HG02981 (cell line): Measurements from ENCODE around the gene OAS2.

Source experiments
- ATAC-seq: cut with Tn5 transposase; IDR thresholded peaks from one replicate; pipeline ENCODE4 v1.9.1; 2021; ENCODE audit warnings: mild to moderate bottlenecking, moderate library complexity; ENCODE audit not compliant: unreplicated experiment

The OAS2 gene

DNA sequence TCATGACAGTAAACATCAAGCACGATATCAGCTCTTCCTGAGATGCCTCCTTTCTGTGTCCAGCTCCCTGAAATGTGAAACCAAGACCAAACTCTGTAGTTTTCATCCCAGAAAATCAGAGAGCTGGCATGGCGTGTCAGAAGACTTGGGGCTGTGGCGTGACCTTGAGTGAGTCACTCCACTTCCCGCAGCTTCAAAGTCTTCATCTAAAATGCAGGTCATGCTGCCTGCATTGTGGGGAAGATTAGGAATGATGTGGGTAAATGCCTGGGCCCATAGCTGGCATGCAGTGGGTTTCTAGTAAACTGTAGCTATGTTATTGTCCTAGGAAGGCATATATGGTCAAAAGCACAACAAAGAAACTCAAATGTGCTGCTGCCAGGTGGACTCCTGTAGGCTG is 28.8 kb downstream of the OAS2 start:
- no peak for ATAC-seq

DNA sequence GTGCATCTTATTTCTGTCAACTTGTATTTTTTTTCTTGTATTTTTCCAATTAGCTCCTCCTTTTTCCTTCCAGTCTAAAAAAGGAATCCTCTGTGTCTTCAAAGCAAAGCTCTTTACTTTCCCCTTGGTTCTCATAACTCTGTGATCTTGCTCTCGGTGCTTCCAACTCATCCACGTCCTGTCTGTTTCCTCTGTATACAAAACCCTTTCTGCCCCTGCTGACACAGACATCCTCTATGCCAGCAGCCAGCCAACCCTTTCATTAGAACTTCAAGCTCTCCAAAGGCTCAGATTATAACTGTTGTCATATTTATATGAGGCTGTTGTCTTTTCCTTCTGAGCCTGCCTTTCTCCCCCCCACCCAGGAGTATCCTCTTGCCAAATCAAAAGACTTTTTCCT is 32.4 kb downstream of the OAS2 start:
- ATAC-seq = no peak

DNA sequence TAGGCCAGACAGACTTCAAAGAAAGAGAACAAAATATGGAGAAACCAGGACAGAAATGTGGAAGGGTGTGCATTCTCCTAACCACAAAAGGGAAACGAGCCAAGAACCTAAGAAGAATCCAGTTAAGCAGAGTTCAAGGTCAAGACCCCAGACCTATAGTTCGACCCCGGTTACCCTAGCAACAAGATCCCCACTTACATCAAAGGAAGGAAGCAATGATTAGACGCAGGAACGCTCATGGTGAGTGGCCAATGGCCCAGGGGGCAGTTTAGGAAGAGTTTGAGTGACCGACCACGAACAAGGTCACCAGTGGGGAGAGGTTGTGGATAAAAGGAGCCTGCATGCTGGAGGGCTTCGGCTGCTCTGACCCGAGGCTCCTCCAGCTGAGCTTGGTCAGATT is 36.2 kb downstream of the OAS2 start:
- ATAC-seq = no peak

DNA sequence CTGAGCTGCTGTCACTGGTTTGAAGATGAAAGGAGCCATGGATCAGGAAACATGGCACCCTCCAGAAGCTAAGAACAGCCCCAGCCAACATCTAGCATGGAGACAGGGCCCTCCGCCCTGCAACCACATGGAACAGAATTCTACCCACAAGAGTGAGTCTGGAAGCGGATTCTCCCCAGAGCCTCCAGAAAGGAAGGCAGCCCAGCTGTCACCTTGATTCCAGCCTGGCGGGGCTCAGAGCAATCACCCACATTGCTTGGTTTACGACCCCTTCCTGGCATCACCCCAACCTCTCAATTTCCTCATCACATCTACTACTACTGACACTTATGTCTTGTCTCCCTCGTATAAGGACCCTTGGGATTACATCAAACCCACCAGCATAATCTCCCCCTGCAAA is 38.5 kb downstream of the OAS2 start:
- ATAC-seq = no peak

DNA sequence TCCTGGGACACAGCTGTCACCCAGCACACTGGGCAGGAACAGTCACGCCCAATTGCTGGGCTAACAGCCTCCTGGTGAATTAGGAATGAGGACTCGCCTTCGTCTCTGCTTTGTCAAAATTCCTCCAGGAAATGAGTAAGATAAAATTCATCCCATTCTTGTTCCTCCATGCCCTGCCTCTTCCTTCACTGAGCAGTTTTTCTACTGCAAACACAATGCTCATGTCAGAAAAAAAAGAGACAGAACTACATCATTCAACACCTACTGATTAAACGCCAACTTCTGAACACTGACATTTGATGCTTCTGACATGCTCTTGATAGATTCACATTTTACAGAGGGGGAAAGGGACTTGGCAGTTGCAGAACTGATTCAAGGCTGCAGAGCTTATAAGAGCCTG is 40.7 kb downstream of the OAS2 start:
- no peak for ATAC-seq

DNA sequence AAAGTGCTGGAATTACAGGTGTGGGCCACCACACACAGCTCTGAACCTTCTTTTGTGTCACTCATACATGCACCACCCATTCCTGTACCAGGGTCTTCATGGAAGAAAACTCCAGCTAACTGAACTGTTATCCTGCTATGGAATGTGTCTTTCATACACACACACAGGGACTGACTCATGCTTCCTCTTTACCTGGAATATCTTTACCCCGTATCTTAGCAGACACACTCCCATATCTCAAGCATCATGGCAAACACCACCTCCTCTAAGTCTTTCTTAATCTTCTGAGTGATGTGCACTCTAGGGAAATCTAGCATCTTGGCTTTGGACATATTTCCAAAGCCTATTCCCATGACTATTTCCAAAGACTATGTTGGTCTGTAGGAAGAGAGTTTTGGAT is 43.2 kb downstream of the OAS2 start:
- ATAC-seq = no peak

DNA sequence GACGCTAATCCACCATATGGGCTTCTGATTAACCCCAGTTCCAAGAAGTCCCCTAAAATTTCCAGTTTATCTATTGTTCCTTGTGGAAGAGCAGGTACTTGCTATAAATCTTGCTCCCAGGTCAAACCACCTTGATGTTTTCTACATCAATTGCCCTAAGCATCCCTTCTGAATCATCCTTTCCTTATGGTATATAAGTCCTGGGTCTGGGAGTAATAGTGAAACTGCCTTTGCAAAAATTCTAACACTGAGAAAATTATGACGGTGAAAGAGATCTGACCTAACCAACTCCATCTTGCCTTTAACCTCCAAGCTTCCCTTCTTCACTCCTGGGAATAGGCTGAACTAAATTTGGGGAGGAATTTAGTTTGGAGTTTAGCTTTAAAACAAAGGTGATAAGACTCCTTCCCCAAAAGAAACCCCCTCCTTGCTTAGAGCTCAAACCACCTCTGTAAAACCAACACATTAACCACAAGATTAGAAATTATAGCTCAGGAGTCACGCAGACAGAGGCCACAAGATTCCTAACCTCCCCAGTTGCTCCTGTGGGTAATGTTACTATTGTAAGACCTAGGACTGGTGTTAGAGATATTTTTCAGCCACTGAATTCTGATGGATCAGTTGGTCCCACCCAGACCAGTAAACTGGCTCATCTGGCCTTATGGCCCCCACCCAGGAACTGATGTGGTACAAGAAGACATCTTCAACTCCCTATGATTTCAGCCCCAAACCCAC is 44.4 kb downstream of the OAS2 start:
- ATAC-seq = no peak

DNA sequence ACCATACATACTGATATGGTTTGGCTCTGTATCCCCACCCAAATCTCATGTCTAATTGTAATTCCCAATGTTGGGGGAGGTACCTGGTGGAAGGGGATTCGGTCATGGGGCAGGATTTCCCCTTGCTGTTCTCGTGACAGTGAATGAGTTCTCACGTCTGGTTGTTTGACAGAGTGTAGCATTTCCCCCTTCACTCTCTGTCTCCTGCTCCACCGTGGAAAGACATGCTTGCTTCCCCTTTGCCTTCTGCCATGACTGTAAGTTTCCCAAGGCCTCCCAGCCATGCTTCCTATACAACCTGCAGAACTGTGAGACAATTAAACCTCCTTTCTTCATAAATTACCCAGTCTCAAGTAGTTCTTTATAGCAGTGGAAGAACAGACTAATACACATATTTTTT is 49.4 kb downstream of the OAS2 start:
- ATAC-seq = no peak

DNA sequence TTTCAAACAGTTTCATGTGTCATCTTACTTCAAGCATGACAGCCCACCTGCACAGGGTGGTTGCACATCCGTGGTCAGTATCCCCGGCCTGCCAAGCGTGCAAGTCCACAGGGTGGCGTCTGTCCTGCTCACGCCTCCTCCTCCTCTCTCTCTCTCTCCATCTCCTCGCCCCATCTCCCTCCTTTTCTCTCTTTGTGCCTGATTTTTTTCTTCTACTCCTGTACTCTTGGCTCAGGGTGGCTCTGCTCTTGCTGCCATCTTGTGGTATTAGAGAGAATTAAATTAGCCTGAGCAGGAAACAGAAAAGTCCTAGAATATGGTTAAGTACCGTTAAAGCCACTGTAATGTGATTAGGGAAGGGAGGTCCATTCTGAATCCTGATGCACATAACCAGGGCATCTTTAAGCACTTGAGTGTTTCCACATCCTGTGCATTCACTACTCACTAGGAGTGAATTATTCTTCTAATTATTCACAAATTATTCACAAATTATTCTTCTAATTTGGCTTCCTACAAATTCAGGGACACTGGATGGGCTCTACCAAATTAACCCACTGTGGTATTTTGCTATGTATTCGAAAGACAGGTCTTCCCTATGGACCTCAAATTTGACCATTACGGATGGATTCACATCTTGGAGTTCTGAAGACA is 52.7 kb downstream of the OAS2 start:
- ATAC-seq = no peak

DNA sequence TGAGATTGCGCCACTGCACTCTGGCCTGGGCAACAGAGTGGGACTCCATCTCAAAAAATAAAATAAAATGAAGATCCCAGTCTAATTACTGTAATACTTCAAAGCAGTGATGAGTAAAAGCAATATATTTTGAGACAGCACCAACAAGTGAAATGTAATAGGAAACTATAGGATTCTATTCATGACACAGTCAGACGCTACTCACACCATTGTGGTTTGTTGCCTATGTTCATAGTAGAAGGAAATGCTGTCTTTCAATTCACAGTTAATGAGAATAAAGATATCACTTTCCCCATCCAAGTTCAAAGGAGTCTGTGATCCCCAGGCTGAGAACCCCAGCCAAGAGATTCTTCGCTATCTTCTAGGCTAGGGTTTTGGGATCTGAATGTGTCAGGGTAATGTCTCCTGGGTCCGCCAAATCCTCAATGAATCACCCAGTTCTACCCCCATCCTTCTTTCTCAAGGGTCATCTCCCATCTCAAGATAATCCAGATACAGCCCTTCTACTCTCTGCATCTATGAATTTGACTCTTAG is 61.7 kb downstream of the OAS2 start:
- ATAC-seq = no peak

DNA sequence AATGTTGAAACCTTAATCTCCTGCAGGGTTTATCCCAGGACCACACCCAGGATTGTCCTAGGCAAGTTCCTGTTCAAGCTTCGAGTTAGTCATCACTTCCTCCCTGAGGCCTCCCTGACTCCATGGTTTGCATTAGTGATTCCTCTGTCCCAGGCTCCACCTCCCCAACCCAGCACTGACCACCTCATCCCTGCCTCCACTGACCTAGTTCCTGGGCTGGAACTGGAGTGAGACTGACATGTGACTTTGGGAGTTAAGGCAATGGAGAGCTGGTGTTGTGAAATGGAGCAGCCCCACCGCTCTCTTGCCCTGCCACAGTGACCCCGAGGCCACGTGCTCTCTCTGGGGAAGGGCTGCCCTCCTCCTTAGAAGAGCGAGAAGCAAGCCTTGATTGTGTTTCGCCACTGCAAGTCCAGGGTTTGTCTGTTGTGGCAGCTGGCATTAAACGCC is 62.4 kb downstream of the OAS2 start:
- ATAC-seq = no peak

DNA sequence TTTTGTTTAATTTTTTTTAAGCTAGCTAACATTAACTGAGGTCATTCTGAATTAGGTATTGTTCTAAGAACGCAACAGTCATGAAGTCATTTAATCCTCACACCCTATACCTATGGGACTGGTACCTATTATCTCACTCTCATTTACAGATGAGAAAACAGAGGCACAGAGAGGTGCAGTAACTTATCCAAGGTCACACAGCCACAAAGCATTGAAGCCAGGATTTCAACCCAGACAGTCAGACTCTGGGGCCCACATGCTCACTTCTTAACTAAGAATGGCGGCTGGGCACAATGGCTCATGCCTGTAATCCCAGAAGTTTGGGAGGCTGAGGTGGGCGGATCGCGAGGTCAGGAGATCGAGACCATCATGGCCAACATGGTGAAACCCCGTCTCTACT is 63.2 kb downstream of the OAS2 start:
- no peak for ATAC-seq

DNA sequence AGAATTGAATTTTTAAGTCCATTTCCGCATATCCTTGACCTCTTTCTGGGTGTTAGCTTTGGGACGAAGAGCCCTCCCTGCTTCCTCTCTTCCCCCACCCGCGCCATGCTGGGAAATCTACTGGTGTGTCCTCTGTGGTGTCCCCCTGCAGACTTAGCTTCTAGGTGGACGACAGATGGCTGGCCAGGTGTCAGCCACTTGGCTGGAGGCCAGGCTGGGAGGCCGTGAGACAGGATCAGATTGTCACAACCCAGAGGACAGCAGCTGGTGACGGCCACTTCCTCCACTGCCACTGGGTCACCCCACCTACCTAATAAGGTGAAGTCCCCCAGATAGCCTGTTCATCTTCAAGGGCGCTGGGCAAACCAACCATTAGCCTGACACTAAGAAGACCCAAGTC is 64.9 kb downstream of the OAS2 start:
- no peak for ATAC-seq

DNA sequence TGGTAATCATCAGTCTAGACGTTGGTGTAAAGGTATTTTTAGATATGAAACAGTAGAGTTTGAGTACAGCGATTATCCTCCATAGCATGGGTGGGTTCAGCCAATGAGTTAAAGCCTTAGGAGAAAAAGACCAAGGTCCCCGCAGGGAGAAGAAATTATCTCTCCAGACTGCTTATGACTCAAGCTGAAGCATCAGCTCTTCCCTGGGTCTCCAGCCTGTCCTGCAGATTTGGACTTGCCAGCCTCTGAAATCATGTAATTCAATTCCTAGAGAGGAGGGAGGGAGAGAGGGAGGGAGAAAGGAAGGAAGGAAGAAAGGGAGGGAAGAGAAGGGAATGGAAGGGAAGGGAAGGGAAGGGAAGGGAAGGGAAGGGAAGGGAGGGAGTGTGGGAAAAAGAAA is 66.2 kb downstream of the OAS2 start:
- no peak for ATAC-seq

DNA sequence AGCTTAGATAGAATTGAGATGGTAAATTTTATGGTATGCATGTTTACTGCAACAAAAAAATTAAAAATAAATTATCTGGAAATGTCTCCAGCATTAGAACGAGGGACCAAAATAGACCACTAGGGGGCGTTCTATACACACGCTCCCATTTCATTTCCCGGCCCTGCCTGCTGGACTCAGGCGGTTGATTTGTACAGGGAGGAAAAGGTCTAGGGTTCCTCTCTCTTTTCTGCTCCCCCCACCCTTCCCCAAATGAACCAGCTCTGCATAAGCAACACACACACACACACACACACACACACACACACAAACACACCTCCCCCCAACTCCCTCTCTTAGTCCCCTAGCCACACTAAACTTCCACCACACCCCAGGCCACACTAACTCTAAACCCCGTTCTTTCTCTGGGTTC is 70.4 kb downstream of the OAS2 start:
- no peak for ATAC-seq

DNA sequence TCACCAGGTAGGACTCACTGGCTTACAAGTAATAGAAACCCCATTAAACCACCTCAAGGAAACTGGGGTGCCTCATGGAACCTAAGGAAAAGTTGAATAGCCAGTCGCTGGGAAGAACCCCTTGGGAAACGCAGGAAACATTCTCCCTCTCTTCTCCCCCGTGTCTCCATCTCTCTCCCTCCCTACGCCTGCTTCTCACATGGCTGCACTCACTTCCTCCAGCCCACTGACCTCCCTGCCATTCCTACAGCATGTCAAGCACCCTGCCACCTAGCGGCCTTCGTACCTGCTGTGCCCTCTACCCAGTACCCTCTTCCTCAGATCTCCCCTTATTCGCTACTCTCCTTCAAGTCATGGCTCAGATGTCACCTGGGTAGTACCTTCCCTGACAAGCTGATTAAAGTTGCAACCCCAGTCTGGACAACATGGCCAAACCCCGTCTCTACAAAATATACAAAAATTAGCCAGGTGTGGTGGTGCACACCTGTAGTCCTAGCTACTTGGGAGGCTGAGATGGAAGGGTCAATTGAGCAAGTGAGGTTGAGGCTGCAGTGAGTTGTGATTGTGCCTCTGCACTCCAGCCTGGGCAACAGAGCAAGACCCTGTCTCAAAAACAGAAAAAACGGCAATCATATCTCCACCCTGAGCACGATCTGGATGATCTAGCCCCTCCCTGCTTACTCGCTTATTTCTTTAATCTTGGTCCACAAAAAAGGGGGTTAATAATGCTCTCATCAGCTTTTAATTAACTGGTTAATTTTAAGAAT is 71.8 kb downstream of the OAS2 start:
- ATAC-seq = no peak

DNA sequence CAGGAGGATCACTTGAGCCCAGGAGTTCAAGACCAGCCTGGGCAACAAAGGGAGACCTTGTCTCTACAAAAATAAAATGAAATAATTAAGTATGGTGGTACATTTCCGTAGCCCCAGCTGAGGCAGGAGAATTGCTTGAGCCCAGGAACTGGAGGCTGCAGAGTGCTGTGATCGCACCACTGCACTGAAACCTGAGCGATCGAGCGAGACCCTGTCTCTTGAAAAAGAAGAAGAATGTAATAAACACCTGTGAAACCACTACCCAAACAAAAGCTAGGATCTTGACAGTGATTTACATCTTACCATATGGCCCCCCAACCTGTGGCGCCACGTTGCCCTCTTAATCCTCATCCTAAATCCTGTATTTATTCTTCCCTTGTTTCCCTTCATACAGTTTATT is 72.5 kb downstream of the OAS2 start:
- no peak for ATAC-seq

DNA sequence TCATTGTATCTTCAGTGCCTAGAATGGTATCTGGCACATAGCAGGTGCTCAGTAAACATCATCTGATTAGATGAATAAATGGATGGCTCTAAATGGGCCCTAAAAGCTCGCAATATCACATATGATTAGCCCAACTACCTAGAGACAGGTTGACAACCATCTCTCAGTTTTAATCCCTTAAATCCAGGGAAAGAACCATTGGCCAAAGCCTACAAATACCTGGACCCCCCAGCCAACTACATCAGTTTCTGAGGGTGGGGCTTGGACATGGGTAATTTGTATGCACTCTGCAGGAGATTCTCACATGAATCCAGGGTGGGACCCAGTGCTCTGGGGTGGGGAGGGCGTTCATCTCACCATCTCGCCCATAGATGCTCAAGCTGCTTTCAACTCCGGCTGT is 73.4 kb downstream of the OAS2 start:
- no peak for ATAC-seq

DNA sequence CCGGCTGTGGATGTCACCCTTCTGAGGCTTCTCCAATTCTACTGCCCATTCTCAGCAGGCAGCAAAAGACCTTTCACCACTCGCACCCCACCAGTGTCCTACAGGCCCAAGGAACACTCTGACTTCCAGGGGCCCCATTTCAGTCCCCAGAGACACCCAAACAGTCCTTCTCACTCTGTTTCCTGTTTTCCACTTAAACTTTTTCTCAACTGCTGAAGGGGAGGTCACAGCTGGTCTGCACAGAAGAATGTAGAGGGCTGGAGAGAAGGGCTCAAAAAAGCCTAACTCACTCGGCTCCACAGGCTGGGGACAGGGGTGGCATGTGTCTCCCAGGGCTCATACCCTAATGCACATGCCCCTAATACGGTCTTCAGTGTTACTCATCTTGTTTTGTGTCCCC is 74.0 kb downstream of the OAS2 start:
- no peak for ATAC-seq

DNA sequence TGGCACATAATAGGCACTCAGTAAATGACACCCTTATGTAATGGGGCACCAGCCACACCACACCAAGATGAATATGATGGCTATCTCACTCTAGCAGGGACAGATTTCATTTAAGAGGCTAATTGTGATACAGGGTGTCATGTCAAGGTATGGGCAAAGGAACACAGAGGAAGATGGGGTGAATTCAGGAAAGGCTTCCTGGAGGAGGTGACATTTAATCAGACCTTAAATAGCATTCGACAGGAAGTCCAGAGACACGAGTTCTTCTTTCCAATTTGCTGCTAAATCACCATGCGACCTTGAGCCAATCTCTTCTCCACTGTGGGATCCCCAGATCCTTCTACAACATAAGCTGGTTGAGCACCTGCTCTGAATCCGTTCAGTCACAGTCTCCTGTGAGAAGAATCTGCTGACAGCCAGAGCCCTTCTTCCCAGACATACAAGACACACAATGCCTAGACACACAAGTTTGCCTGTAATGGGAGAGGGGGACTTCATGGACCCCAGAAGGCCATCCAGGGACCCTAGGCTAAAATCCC is 76.7 kb downstream of the OAS2 start:
- ATAC-seq = no peak

DNA sequence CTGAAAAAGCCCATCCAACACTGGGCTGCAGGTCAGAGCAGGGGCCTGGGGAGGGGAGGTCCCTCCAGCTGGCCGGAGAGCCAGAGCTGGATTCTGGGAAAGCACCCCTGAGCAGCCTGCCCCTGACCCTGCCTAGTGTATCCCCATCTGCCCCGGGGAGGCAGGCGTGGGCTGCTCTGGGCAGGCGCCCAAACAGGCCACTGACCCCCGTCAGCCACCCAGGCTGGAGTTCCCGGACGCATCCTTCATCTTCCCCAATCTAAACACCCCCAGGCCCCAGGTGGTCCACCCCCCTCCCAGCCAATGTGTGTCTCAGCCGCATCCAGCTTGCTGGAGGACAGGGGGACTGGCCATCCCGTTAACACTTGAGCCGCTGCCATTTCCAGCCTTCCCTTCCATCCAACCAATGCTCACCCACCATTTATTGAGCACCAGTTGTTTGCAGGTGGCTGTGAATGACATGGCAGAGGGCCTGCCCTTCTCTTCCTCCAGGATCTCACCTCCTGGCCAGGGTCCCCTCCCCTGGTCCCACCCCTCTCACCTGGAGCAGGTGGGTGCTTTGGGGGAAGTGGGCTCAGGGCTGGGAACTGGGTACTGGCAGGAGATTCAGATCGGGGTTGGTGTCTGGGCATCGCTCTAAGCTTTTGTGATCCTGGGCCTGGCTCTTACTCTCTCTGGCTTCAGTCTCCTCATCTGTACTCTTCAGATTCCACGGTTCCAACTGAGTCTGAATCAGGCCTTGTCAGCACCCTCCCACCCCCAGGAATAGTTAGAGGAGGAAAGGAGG is 77.5 kb downstream of the OAS2 start:
- ATAC-seq = no peak
